PC-3 (cell line): Measurements from ENCODE around the gene LAMC2. TPM values are rescaled to one million over a fixed set of nuclear protein-coding genes. Genes with fewer than 3 reads are reported as not detected.

Experiments used
- ATAC-seq: fragments of 200-7000 bp; cut with Tn5 transposase; 2 replicates; pipeline ENCODE4 v1.9.1; 2020; ENCODE audit warnings: mild to moderate bottlenecking, moderate library complexity
- BruUV-seq: library from RNA; stranded (reverse); fragments of 400-500 nt; replicated peaks from 2 replicates; lab custom pipeline; 2021; lab: Mats Ljungman, UMichigan
- CTCF ChIA-PET: fragments of 300-600 bp; sonication (Branson Sonifier 250); formaldehyde crosslinking; loops from one replicate; lab custom pipeline; 2022; ENCODE audit warnings: antibody characterized with exemption; lab: Charles Lee
- POLR2A ChIA-PET: fragments of 300-600 bp; sonication (Branson Sonifier 250); formaldehyde crosslinking; loops from one replicate; lab custom pipeline; 2022; ENCODE audit warnings: antibody characterized with exemption; ENCODE audit not compliant: unreplicated experiment; lab: Charles Lee
- DNase-seq: peaks from one replicate; pipeline ENCODE4 v3.0.0-alpha.2; 2015
- H2AFZ ChIP-seq: fragments of 300-600 bp; sonication (generic); 2 replicates; pipeline ENCODE4 v1.6.0; 2016; ENCODE audit warnings: antibody characterized with exemption, low read length
- H3F3A ChIP-seq: fragments of 300-600 bp; sonication (generic); one replicate; pipeline ENCODE4 v1.6.0; 2017; ENCODE audit warnings: antibody characterized with exemption, low read length, control low read depth, mild to moderate bottlenecking; ENCODE audit not compliant: unreplicated experiment
- H3K27ac ChIP-seq: fragments of 300-600 bp; sonication (generic); 2 replicates; pipeline ENCODE4 v1.5.1; 2016; ENCODE audit warnings: mild to moderate bottlenecking, low read length
- H3K27me3 ChIP-seq: fragments of 300-600 bp; sonication (generic); 2 replicates; pipeline ENCODE4 v1.6.1; 2016; ENCODE audit warnings: low read length, mixed read lengths
- H3K36me3 ChIP-seq: fragments of 300-600 bp; sonication (generic); 2 replicates; pipeline ENCODE4 v1.6.1; 2016; ENCODE audit warnings: low read depth, mixed run types, low read length, mixed read lengths
- H3K4me1 ChIP-seq: fragments of 300-600 bp; sonication (generic); 2 replicates; pipeline ENCODE4 v1.5.1; 2016; ENCODE audit warnings: low read length; ENCODE audit not compliant: insufficient read depth
- H3K4me2 ChIP-seq: fragments of 300-600 bp; sonication (generic); 2 replicates; pipeline ENCODE4 v1.6.0; 2016; ENCODE audit warnings: low read length
- H3K4me3 ChIP-seq: fragments of 300-600 bp; sonication (generic); 2 replicates; pipeline ENCODE4 v1.5.1; 2016; ENCODE audit warnings: mild to moderate bottlenecking, low read length, mixed read lengths
- H3K79me2 ChIP-seq: fragments of 300-600 bp; sonication (generic); 2 replicates; pipeline ENCODE4 v1.6.1; 2017; ENCODE audit warnings: low read length, mixed read lengths
- H3K9ac ChIP-seq: fragments of 300-600 bp; sonication (generic); 2 replicates; pipeline ENCODE4 v1.6.0; 2016; ENCODE audit warnings: mild to moderate bottlenecking, low read length
- H3K9me2 ChIP-seq: fragments of 300-600 bp; sonication (generic); replicated peaks from 2 replicates; pipeline ENCODE4 v1.6.1; 2016; ENCODE audit warnings: mixed run types, low read length, mixed read lengths
- H3K9me3 ChIP-seq: fragments of 300-600 bp; sonication (generic); 2 replicates; pipeline ENCODE4 v1.6.1; 2016; ENCODE audit warnings: low read length, mixed read lengths
- H4K20me1 ChIP-seq: fragments of 300-600 bp; sonication (generic); 2 replicates; pipeline ENCODE4 v1.6.1; 2016; ENCODE audit warnings: low read length, mixed read lengths
- CTCF ChIP-seq: fragments of 300-600 bp; sonication (generic); conservative IDR thresholded peaks from 2 replicates; pipeline ENCODE4 v1.5.1; 2017; ENCODE audit warnings: antibody characterized with exemption, low read depth, mild to moderate bottlenecking, low read length
- EZH2 ChIP-seq: fragments of 300-600 bp; sonication (generic); IDR thresholded peaks from one replicate; pipeline ENCODE4 v1.6.1; 2017; ENCODE audit warnings: antibody characterized with exemption, mild to moderate bottlenecking, low read length; ENCODE audit not compliant: unreplicated experiment
- EZH2phosphoT487 ChIP-seq: fragments of 300-600 bp; sonication (generic); IDR thresholded peaks from 2 replicates; pipeline ENCODE4 v1.6.1; 2018; ENCODE audit warnings: mild to moderate bottlenecking, antibody characterized with exemption, low read length, borderline replicate concordance
- intact Hi-C: fragments of 100-400 bp; cut with micrococcal nuclease; formaldehyde crosslinking; loops from 2 replicates; pipeline ENCODE4 v1.9.0; 2023
- total RNA-seq: library from RNA; depleted of rRNA; stranded (reverse); fragments of >200 nt; gene quantifications from 2 replicates; pipeline ENCODE4 v1.2.3, GENCODE V29; 2014

The LAMC2 gene
- total RNA-seq, 1 experiment from 2014 or later: 105 TPM

- peak; percentile 98 for DNase-seq
Observed at GRCh38 chr1:183159960-183160359, 26.1 kb upstream of the LAMC2 start.

GRCh38 chr1:183161391-183161790 lies 24.7 kb upstream of the LAMC2 start:
- ChIA-PET CTCF (no interaction called here), POLR2A (no interaction called here)
- Histone ChIP-seq H3F3A (peaks cover 13% of the 10 kb centered on the region), H3K27ac (peak overlapping the region; percentile 98), H3K9me3 (no peaks in the 10 kb centered on the region), H4K20me1 (no peaks in the 10 kb centered on the region), H3K4me3 (no peak overlapping the region), H3K9me2 (no peaks in the 10 kb centered on the region), H3K79me2 (no peaks in the 10 kb centered on the region), H3K27me3 (no peaks in the 10 kb centered on the region), H3K9ac (peak overlapping the region; percentile 72), H3K4me1 (peaks cover 71% of the 10 kb centered on the region), H2AFZ (no peak overlapping the region), H3K36me3 (no peaks in the 10 kb centered on the region), H3K4me2 (peak overlapping the region; percentile 43)
- no TSS peak for BruUV-seq
- ATAC-seq (peak; percentile 9), DNase-seq (peak; percentile 85)
- intact Hi-C loops: loop anchor here (2.0 kb wide), 1 partner anchor 73 kb away; no protein-coding TSS in a partner anchor
- no peak for TF ChIP-seq EZH2

More at GRCh38 chr1:183159960-183160359, 26.1 kb upstream of the LAMC2 start:
- Histone ChIP-seq H4K20me1 (no peaks in the 10 kb centered on the region), H3K9me3 (no peaks in the 10 kb centered on the region), H3F3A (peaks cover 13% of the 10 kb centered on the region), H3K4me2 (peak overlapping the region; percentile 59), H3K9me2 (no peaks in the 10 kb centered on the region), H3K27me3 (no peaks in the 10 kb centered on the region), H3K79me2 (no peaks in the 10 kb centered on the region), H3K27ac (peak overlapping the region; percentile 98), H3K9ac (peak overlapping the region; percentile 78), H3K4me3 (no peak overlapping the region), H3K4me1 (peaks cover 63% of the 10 kb centered on the region), H3K36me3 (no peaks in the 10 kb centered on the region), H2AFZ (0 out of 2 replicates have a peak overlapping the region, but pooled peaks have one; percentile 43)
- ChIA-PET POLR2A (interaction anchor here (0.6 kb wide), 1 partner anchor 21 kb away, joined by 6 read pairs; no protein-coding TSS in a partner anchor), CTCF (no interaction called here)
- peak; percentile 74 for ATAC-seq
- intact Hi-C loops: loop anchor here (2.0 kb wide), 1 partner anchor 75 kb away; no protein-coding TSS in a partner anchor
- TF ChIP-seq CTCF (no peak), EZH2phosphoT487 (no peak), EZH2 (no peak)
- BruUV-seq: no TSS peak

GRCh38 chr1:183163316-183163715 lies 22.7 kb upstream of the LAMC2 start:
- CTCF ChIA-PET: no interaction called here

More at GRCh38 chr1:183163316-183163715, 22.7 kb upstream of the LAMC2 start:
- Histone ChIP-seq H4K20me1 (no peaks in the 10 kb centered on the region), H3K9me2 (no peaks in the 10 kb centered on the region), H3K79me2 (no peaks in the 10 kb centered on the region), H3K36me3 (no peaks in the 10 kb centered on the region), H3K4me1 (peaks cover 71% of the 10 kb centered on the region), H3K4me3 (no peak overlapping the region), H3K9ac (peak overlapping the region; percentile 71), H3F3A (peaks cover 13% of the 10 kb centered on the region), H3K27ac (peak overlapping the region; percentile 98), H3K4me2 (peak overlapping the region; percentile 49), H3K27me3 (no peaks in the 10 kb centered on the region), H2AFZ (no peak overlapping the region), H3K9me3 (no peaks in the 10 kb centered on the region)
- intact Hi-C loops: loop anchor here (1.0 kb wide), 2 partner anchors 23 to 24 kb away; partner anchors contain the start of gene LAMC2
- ATAC-seq (peak; percentile 61), DNase-seq (peak; percentile 96)
- BruUV-seq: no TSS peak
- POLR2A ChIA-PET: no interaction called here
- no peak for TF ChIP-seq CTCF
- no peak for TF ChIP-seq EZH2
- TF ChIP-seq EZH2phosphoT487: no peak
